ENCODE data around the gene TMEM50B.
"Not testable (repeated sequence)": the region's sequence is repeated elsewhere in the genome, so short reads cannot be mapped to it uniquely, and the experiment has no call there.

The TMEM50B gene

GRCh38 chr21:33478182-33478581 is 1.6 kb downstream of the TMEM50B start:
- DNase-seq (ENCODE audit: low read depth, low spot score) = no peak

- DNase-seq (ENCODE audit: low read depth, low spot score) = no peak
Measured at GRCh38 chr21:33477066-33477465, 2.7 kb downstream of the TMEM50B start.

- no peak for DNase-seq (ENCODE audit: low read depth, low spot score)
Measured at GRCh38 chr21:33473344-33473743, 6.4 kb downstream of the TMEM50B start.

- DNase-seq (ENCODE audit: low read depth, low spot score) = no peak
Measured at GRCh38 chr21:33470701-33471100, 9.1 kb downstream of the TMEM50B start.

- DNase-seq (ENCODE audit: low read depth, low spot score) = not testable (repeated sequence)
Measured at GRCh38 chr21:33469183-33469582, 10.6 kb downstream of the TMEM50B start.

GRCh38 chr21:33461538-33462250 is 18.1 kb downstream of the TMEM50B start:
- DNase-seq (ENCODE audit: low read depth, low spot score) = no peak

- no peak for DNase-seq (ENCODE audit: low read depth, low spot score)
Measured at GRCh38 chr21:33458861-33459260, 20.9 kb downstream of the TMEM50B start.

GRCh38 chr21:33455686-33456446 is 23.9 kb downstream of the TMEM50B start:
- DNase-seq (ENCODE audit: low read depth, low spot score) = no peak

- no peak for DNase-seq (ENCODE audit: low read depth, low spot score)
Measured at GRCh38 chr21:33452362-33452761, 27.4 kb downstream of the TMEM50B start.

GRCh38 chr21:33451634-33452071 is 28.1 kb downstream of the TMEM50B start:
- no peak for DNase-seq (ENCODE audit: low read depth, low spot score)

GRCh38 chr21:33449616-33450015 is 30.2 kb downstream of the TMEM50B start:
- no peak for DNase-seq (ENCODE audit: low read depth, low spot score)

- not testable (repeated sequence) for DNase-seq (ENCODE audit: low read depth, low spot score)
Measured at GRCh38 chr21:33446620-33447019, 33.2 kb downstream of the TMEM50B start.

- no peak for DNase-seq (ENCODE audit: low read depth, low spot score)
Measured at GRCh38 chr21:33444499-33444898, 35.3 kb downstream of the TMEM50B start.

GRCh38 chr21:33443194-33443593 is 36.6 kb downstream of the TMEM50B start:
- no peak for DNase-seq (ENCODE audit: low read depth, low spot score)

GRCh38 chr21:33441489-33442477 is 38.0 kb downstream of the TMEM50B start:
- peak; percentile 47 for DNase-seq (ENCODE audit: low read depth, low spot score)

GRCh38 chr21:33437140-33437539 is 42.6 kb downstream of the TMEM50B start:
- no peak for DNase-seq (ENCODE audit: low read depth, low spot score)

- DNase-seq (ENCODE audit: low read depth, low spot score) = peak; percentile 74
Measured at GRCh38 chr21:33434770-33435360, 44.9 kb downstream of the TMEM50B start.

GRCh38 chr21:33433425-33434114 is 46.2 kb downstream of the TMEM50B start:
- no peak for DNase-seq (ENCODE audit: low read depth, low spot score)

GRCh38 chr21:33433001-33433400 is 46.8 kb downstream of the TMEM50B start:
- DNase-seq (ENCODE audit: low read depth, low spot score) = no peak

GRCh38 chr21:33432496-33432895 is 47.3 kb downstream of the TMEM50B start:
- DNase-seq (ENCODE audit: low read depth, low spot score) = no peak

- no peak for DNase-seq (ENCODE audit: low read depth, low spot score)
Measured at GRCh38 chr21:33430858-33431257, 48.9 kb downstream of the TMEM50B start.

Data from brain pericyte (primary cell).